Endometrium (tissue), 2 donors: ENCODE measurements around the gene PCCB.
"Not testable (repeated sequence)": the region's sequence is repeated elsewhere in the genome, so short reads cannot be mapped to it uniquely, and the experiment has no call there.

Source experiments
- FAIRE-seq: peaks from 2 replicates; lab custom pipeline; 2012; peaks lifted over from hg19 to GRCh38; lab: Jason Lieb, UNC
- donor health status: control.
- donor health status: control.

PCCB gene

DNA sequence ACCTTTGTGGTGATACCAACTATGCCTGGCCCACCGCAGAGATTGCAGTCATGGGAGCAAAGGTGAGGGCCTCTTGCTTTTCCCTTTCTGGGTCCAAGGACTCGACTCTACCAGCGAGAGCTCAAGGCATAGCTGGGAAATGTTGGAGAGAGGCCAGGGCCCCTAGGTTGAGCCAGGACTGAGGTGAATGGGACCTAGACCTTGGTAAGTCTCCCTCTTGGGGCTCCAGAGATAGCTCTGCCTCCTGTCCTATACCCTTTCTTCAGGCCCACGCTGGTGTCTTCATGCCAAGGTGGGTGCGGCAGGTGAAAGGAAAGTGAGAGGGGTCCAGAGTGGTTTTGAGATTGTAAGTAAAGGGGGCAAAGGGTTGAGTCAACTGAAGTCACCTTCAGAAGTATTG, 77.5 kb downstream of the PCCB start:
- FAIRE-seq: no peak

DNA sequence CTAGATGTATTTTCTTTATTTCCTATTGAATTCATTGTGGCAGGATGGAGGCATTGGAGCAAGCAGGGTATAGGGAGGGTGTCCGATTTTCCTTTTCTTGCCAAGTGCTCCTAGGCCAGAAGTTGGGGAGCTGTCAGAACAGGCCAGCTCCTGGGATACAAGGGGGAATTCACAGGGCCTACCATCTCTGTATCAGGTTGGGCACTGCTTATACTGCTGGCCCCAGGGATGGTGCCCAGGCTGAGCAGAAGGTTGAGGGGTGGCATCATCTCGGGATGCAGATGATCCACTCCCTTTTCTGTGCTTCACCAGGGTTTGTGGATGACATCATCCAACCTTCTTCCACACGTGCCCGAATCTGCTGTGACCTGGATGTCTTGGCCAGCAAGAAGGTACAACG, 79.5 kb downstream of the PCCB start:
- FAIRE-seq: no peak

DNA sequence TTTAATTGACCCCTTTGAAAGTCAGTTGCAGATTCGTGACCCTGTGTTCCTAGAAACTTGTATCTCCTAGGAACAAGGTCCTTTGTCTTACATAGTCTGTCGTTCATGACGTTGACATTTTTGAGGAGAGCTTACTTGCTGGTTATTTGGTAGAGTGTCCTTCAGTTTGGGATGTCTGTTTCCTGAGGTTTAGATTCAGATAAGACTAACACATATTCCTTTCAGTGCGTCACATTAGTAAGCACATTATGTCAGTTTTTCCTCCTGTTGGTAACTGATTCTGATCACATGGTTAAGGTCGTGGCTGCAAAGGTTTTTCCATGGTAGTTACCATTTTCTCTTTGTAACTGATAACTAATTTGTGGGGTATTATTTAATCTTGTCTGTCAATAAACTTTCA, 80.8 kb downstream of the PCCB start:
- FAIRE-seq: no peak

DNA sequence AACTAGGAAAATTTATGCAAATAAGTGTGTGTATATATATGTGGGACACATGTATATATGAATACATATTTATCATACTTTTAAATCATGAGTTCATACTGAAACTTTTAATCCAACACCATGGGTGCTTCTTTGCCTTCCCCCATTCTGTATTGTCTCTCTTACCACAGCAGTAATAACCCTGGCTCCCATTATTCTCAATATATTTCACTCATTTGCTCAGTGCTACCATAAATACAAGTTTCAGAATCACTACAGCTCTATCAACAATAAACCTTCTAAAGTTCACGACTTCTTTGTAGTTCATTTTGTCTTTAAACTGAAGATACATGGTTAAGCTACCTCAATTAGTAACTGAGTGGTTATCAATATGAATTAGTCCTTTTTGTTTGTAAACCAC, 82.2 kb downstream of the PCCB start:
- no peak for FAIRE-seq

DNA sequence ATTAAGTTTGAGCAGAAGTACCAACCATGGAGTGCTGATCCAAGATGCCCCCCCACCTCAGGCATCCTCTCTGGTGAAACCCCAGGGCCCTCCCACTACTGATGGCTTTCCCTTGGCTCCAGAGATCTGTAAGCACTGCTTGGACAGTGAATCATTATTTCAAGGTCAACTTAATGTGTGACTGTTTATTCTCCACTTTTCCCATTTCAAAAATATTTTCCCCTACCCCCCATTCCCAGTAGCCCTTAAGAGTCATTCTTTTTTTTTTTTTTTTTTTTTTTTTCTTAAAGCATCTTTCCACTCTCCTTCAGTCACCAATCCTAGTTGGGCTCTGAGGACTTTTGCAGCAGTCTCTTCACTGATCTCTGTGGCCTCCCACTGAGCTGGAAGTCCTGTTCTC, 82.6 kb downstream of the PCCB start:
- no peak for FAIRE-seq

DNA sequence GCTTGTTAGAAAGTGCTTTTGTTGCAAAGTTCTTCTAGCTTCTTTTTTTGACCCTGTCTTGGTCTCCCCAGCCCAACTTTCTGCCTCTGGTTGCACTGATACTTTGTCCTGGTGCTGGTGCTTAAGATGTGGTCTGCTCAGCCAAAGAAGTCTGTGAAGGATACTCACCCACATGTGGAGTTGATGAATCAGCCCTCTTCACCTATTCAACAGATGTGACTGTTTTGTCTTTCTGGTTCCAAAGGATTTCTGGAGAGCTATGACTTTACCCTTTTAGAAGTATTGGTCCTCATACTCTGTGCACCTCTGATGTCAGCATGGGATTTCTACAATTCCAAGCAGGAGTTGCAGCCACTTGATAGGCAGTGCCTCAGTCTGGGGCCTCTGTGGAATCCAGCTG, 84.1 kb downstream of the PCCB start:
- FAIRE-seq: no peak

DNA sequence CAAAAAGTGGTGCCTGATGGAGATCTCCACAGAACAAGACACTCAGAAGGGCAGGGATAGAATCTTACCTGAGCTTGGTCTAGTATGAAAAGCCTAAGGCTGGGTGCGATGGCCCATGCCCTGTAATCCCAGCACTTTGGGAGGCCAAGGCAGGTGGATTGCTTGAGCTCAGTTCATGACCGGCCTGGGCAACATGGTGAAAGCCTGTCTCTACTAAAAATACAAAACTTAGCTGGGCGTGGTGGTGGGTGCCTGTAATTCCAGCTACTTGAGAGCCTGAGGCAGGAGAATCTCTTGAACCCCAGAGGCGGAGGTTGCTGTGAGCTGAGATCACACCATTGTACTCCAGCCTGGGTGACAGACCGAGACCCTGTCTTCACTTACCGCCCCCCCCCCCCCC, 84.6 kb downstream of the PCCB start:
- FAIRE-seq: not testable (repeated sequence)

DNA sequence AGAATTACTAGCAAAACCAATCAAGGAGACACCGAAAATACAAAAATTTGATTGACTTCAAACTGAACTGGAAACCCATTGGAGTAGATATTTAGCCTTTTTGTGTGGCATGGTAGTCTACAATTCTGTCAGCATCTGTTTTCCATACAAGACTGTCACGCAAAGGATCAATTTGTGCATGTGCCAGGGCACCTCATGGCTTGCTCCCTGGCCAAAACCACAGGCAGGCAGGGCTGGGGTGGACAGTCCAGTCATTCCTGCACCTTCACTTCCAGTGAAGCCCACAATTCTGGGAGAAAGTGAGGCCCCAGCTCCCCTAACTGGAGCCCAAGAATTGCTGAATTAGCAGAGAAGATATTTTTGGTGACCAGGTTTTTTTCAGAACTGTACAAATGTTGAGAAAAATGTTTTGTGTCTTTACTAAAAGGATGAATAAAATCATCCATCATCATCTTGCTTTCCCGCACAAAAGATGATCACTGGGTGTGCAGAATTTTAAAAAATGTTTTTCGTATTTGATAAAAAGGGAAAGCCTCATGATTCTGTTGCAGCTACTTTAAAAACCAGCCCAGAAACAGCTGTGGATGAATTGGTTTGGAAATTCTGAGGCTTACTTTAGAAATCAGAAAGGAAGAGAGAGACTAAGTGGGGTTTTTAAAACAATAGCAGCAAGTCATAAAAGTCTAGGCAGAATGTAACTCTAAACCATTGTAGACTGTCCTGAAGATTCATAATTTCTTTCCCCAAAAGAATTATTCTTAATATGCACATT, 86.4 kb downstream of the PCCB start:
- no peak for FAIRE-seq

DNA sequence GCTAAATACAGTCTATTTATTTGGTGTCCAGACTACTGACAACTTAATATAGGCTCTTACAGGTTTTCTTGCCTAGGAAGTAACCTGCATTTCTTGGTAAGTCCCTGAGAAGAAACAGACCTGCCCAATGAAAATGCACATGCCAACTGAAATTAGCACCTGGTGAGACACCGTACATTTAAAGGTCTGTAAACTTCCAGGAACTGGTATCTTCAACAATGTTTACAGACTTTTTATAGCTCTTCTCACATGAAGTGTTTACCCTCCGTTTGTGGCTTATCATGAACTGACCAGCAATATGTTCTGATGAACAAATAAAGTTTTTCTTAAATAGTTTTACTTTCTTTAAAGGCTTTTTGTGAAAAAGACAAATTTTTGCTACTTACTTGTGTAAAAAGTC, 93.3 kb downstream of the PCCB start:
- no peak for FAIRE-seq

DNA sequence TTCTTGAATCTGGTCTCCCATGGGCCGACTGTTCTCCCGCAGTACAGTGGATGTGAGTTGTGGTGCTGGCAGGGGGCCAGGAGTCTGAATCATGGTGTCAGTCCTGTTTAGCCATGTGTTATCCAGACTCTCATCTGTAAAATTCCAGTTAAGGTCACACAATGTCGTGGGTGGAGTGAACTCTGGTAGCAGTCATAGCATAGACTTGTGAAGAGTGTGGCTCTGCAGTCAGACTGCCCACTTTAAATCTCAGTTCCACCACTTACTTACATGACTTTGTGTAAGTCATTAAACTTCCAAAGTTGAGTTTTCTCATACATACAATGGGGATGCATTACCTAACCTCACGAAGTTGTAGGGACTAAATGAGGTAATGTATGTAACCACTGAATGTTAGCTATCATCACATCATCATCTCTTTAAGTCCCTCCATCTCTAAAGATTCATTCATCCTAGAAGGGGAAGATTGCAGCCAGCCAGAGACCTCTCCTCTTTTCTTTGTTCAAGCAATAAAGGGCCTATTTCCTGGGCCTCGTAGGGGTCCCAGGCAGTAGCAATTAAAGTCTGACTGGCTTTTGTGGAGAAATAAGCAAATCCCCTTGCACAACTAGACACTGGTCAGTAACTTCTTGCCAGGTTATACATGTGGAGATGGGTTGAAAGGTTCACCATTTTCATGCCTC, 93.9 kb downstream of the PCCB start:
- FAIRE-seq: no peak

DNA sequence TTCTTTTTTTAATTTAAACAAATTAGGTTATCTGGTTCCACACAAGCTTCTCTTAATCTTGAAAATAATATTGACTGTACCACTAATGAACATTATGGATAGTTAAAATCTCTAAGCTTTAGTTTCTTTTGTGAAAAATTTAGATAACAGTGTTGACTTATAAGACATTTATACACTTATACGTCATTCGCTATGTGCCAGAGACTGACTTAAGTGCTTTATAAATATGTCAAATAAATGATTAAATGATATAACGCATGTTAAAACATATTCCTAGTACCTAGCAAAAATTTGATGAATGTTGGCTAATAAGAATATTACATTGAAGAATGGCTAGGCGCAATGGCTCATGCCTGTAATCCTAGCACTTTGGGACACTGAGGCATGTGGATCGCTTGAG, 96.3 kb downstream of the PCCB start:
- peak; percentile 33 for FAIRE-seq

DNA sequence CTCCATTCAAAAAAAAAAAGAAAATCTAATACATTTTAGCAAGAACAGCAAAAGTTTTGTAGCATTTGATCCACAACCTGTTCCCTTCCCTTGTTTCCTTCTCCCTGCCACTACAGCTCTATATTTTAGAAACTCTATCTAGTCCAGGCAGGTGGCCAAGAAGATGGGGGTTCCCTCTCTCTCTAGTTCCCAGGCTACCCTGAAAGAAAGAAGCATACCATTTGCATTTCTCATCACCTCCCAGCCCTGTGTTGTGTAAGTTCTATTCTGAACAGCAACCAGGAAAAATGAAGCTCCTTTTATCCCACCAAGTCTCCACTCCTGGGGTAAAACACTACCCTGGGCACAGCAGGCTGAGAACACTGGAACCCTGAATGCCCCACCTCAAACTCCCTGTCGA, 100.0 kb downstream of the PCCB start:
- no peak for FAIRE-seq

DNA sequence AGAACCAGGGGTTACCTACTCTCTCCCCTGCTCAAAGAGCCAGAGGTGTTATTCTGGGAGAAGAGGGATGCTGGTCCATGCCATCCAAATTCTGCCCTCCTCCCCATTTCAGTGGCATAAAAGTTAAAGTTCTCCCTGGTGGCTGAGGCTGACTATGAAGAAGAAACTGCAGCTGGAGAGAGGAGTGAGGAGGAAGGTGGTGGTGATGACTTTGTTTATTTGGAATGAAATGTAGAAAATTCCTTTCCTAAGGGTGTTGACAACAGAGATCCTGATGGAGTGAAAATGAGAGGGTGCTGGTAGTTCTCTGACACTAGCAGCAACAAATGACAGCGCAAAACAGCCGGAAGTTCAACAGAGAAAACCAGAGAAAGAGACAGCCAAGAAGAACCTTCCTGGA, 100.4 kb downstream of the PCCB start:
- FAIRE-seq: no peak

DNA sequence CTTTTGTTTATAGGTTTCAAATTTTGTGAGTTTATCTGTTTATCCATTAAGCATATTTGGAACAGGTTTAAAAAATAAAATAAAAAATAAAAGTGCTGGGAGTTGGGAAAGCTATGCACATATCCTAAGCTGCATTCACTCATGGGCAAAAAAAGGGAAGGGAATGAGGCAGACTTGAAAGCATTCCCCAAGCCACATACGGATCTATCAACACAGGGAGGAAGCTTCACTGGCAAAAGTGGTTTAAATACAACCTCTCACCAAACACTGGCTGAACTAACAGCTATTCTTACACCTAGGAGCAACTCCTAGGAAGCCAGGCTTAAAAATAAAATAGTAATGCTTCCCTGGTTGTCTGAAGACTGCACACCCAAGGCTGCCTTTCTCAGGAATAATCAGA, 101.2 kb downstream of the PCCB start:
- FAIRE-seq: no peak

DNA sequence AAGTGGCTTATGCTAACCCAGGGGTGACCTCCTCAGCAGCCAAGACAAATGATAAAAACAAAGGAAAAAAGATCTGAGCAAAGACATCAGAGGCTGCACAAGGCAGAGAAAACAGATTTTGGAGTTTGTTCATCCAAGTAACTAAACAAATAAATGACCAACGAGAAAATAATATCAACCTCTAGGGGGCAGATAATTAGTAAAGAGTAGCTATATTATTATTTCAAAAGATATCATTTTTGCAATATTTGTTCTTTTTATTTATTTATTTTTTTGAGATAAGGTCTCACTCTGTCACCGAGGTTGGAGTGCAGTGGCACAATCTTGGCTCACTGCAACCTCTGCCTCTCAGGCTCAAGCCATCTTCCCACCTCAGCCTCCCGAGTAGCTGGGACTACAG, 101.8 kb downstream of the PCCB start:
- no peak for FAIRE-seq

DNA sequence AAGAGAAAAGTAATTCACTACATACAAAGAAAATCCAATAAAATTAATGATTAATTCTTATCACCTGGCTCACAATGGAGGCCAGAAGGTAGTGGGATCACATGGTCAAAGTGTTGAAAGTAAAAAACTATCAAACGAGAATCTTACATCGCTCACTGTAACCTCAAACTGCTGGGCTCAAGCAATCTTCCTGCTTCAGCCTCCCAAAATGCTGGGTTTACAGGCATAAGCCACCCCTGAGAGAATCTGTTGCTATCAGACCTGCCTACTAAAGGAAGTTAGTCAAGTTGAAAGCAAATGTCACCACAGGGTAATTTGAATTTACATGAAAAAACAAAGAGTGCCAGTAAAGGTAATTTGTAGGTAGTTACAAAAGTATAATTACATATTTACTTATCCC, 103.3 kb downstream of the PCCB start:
- no peak for FAIRE-seq

DNA sequence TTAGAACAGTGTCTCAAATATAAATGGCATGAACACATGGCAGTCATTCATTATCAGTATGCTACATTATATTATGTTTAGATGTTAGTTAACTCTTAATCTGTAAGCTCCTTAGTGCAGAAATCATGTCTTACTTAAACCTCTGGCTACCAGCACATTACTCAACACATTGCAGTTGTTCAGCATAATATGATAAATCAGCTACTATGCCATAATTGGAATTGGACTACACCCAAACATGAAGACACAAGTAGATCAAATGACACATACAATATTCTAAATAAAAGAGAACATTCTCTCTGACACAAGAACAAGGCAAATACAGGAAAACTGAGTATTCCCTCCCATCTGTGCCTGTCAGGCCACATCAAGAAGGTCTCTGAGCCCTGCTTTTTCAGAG, 116.1 kb downstream of the PCCB start:
- no peak for FAIRE-seq

DNA sequence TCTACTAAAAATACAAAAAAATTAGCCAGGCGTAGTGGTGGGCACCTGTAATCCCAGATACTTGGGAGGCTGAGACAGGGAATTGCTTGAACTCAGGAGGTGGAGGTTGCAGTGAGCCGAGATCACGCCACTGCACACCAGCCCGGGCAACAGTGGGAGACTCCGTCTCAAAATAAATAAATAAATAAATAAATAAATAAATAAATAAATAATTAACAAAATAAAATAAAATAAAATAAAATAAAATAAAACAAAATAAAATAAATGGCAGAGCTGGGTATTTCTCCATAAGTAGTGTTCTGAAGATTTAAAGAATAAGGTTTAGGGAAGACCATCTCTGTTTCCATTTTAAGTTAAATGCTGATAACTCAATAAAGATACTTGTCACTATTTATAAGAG, 125.7 kb downstream of the PCCB start:
- FAIRE-seq: not testable (repeated sequence)

DNA sequence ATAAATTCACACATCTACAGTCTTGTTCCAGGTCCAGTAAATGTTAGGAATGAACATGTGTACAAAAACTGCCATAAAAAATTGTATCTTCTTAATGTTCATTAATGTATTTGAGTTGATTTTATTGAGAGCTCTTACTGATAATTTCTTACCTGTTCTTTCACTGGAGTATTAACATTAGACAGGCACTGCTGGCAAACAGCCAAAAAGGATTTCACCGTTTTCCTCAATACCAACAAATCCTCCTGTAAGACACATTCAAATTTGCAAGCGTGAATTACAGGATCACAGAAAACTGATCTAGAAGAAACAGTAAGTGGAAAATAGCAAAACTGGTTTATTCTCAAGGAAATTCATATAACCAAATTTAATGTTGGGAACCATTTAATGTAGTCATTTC, 127.4 kb downstream of the PCCB start:
- no peak for FAIRE-seq

DNA sequence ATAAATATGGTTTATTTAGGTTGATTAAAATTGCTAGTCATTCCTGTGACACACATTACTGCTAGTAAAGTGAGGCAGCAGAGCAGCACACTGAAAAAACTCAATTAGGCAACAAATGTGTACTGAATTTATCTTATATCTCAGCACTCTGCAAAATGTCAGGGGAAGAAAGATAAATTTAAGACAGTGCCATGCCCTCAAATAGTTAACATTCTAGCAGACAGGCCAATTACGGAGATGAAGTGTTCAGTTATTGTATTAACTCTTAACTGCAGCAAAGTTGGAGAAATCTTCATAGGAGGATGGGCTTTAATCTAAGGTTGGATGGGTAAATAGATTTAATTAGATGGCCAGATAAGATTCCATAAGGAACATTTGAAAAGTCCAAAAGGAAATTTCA, 127.9 kb downstream of the PCCB start:
- FAIRE-seq: no peak
